Heart left ventricle (tissue), 13 donors: ENCODE measurements around the gene TSEN54.

Experiments used
- POLR2A ChIP-seq, 2 donors: fragments of 450-650 bp; IDR thresholded peaks; one replicate each; pipeline ENCODE4 v1.6.1; 2017; ENCODE audit warnings: antibody characterized with exemption in 2 of 2, mild to moderate bottlenecking in 2 of 2, moderate library complexity in 2 of 2
- TF ChIP-seq, protein P1 (sequence below), 12 donors: fragments of 200-600 bp; sonication (generic) in 4 of 12; IDR thresholded peaks; one replicate each; pipeline versions ENCODE4 v1.5.0 to v1.8.0; 2018 to 2022; ENCODE audit warnings: antibody characterized with exemption in 12 of 12, mild to moderate bottlenecking in 5 of 12
- donor health status: ischemic (EF 13 %, LVEDD 7.1; RV severe dilation, severe dysfunction).
- donor health status: DM: no; HTN: yes; CAD: no.
- donor health status: DM: no; HTN: no; CAD: no.
- donor health status: ischemic (EF 25% LVEDD 6.9; RV normal size, moderate dysfunction).
- donor health status: ischemic (EF 25% LVEDD 5.7; RV mildly dilated, moderate dysfunction).
- donor health status: ischemic (EF 35%, LVEDD 5.7; RV mildly dilated, moderate dysfunction).
- donor health status: nonischemic (EF 11% LVEDD 7.7; RV severe dilation, severe dysfunction).
- donor health status: DM: yes; HTN: yes; CAD: no.
- donor health status: PGD.
- donor health status: ischemic (EF 29% LVEDD 5.4; RV normal size, mild dysfunction).
- donor health status: nonischemic (EF 23%, LVEDD 6.1; RV moderate dilation, normal function).

DNA sequence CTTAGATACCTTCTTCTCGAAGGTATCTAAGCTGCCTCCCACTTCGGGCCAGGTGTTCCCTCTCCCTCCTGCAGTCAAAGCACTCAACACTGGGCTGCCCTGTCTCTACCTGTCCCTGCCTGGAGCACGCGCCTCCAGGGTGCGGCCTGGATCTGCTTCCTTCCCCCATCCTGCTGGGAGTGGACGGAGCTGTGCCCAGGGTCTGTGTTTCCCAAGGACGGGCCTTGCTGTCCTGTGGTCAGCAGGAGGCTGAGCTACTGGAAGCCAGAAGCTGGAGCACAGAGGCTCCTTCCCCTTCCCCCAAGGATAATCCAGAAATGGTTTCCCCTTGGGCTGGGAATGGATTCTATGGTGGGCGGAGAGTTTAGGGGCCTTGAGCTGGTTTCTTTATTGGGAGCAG lies 25.9 kb downstream of the TSEN54 start:
- TF ChIP-seq, protein P1, sequence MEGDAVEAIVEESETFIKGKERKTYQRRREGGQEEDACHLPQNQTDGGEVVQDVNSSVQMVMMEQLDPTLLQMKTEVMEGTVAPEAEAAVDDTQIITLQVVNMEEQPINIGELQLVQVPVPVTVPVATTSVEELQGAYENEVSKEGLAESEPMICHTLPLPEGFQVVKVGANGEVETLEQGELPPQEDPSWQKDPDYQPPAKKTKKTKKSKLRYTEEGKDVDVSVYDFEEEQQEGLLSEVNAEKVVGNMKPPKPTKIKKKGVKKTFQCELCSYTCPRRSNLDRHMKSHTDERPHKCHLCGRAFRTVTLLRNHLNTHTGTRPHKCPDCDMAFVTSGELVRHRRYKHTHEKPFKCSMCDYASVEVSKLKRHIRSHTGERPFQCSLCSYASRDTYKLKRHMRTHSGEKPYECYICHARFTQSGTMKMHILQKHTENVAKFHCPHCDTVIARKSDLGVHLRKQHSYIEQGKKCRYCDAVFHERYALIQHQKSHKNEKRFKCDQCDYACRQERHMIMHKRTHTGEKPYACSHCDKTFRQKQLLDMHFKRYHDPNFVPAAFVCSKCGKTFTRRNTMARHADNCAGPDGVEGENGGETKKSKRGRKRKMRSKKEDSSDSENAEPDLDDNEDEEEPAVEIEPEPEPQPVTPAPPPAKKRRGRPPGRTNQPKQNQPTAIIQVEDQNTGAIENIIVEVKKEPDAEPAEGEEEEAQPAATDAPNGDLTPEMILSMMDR (IDR thresholded peaks at IDR 0.05), result no peak
- TF ChIP-seq POLR2A (IDR thresholded peaks at IDR 0.05), result no peak
